ENCODE measurements around the gene PARVG.

GRCh38 chr22:44143105-44143474 lies 37.6 kb upstream of the PARVG start:
- no peak for TF ChIP-seq CTCF (IDR thresholded peaks at IDR 0.05)
- no peak for TF ChIP-seq POLR2A (IDR thresholded peaks at IDR 0.05)

Measured in uterus (tissue), 2 donors.